ENCODE measurements around the gene DIPK1A.

DNA sequence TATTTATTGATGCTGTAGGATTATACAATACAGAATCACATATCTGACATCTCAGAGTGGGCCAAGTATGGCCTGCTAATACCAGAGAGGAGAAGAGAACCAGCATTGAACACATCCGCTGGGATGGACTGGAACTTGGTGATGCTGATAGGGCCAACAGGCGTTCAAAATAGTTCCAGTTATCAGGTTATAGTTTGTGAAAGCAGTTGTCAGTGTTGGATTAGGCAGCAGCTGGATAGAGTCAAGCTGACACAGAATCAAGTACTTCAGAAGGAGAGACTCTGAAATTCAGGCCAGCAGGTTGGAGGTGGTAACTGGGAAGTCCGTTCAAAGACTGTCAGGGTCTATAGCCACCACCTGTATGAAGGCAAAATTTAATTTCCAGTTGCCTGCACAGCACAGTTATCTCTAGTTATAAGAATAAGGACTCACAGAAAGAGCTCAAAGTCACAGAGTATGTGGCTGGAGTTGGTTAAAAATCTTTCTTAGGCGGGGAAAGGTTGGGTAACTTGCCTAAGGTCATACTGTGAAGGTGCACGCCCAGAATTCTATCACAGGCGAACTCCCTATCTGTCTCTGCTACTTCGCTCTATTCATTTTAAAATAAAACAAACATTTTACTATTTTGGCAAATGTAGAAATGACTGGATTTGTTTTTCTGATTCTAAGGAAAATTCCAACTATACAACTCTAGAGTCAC lies 9.9 kb upstream of the DIPK1A start:
- TF ChIP-seq, protein P1, sequence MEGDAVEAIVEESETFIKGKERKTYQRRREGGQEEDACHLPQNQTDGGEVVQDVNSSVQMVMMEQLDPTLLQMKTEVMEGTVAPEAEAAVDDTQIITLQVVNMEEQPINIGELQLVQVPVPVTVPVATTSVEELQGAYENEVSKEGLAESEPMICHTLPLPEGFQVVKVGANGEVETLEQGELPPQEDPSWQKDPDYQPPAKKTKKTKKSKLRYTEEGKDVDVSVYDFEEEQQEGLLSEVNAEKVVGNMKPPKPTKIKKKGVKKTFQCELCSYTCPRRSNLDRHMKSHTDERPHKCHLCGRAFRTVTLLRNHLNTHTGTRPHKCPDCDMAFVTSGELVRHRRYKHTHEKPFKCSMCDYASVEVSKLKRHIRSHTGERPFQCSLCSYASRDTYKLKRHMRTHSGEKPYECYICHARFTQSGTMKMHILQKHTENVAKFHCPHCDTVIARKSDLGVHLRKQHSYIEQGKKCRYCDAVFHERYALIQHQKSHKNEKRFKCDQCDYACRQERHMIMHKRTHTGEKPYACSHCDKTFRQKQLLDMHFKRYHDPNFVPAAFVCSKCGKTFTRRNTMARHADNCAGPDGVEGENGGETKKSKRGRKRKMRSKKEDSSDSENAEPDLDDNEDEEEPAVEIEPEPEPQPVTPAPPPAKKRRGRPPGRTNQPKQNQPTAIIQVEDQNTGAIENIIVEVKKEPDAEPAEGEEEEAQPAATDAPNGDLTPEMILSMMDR (IDR thresholded peaks at IDR 0.05): no peak
- no peak for TF ChIP-seq POLR2A (IDR thresholded peaks at IDR 0.05)

All from adrenal gland (tissue), 5 donors.